ENCODE results near the gene MEF2C. TPM values are rescaled to one million over a fixed set of nuclear protein-coding genes. Genes with fewer than 3 reads are reported as not detected.

Gene MEF2C
- total RNA-seq, 1 donor from 2014 or later, result 0.25 TPM

- intact Hi-C loops (cut with micrococcal nuclease), result loop anchor here (10.0 kb wide), 1 partner anchor 744 kb away; no protein-coding TSS in a partner anchor
These were observed 5.8 kb upstream of the MEF2C start for GRCh38 chr5:88888848-88889188.

- intact Hi-C loops (cut with micrococcal nuclease), result loop anchor here (10.0 kb wide), 1 partner anchor 743 kb away; no protein-coding TSS in a partner anchor
These were observed 5.3 kb upstream of the MEF2C start for GRCh38 chr5:88888291-88888690.

GRCh38 chr5:88887342-88887741, 4.4 kb upstream of the MEF2C start:
- intact Hi-C loops (cut with micrococcal nuclease), result loop anchor here (10.0 kb wide), 1 partner anchor 743 kb away; no protein-coding TSS in a partner anchor

- intact Hi-C loops (cut with micrococcal nuclease), result loop anchor here (10.0 kb wide), 1 partner anchor 742 kb away; no protein-coding TSS in a partner anchor
These were observed 3.9 kb upstream of the MEF2C start for GRCh38 chr5:88886746-88887341.

- intact Hi-C loops (cut with micrococcal nuclease), result loop anchor here (10.0 kb wide), 1 partner anchor 741 kb away; no protein-coding TSS in a partner anchor
These were observed 3.3 kb upstream of the MEF2C start for GRCh38 chr5:88886252-88886651.

- intact Hi-C loops (cut with micrococcal nuclease), result loop anchor here (10.0 kb wide), 1 partner anchor 740 kb away; no protein-coding TSS in a partner anchor
These were observed 2.0 kb upstream of the MEF2C start for GRCh38 chr5:88885002-88885401.

GRCh38 chr5:88884608-88884877, 1.6 kb upstream of the MEF2C start:
- intact Hi-C loops (cut with micrococcal nuclease), result loop anchor here (5.0 to 10.0 kb wide), 4 partner anchors 57 to 740 kb away; no protein-coding TSS in a partner anchor

GRCh38 chr5:88883836-88884607, 1.0 kb upstream of the MEF2C start:
- intact Hi-C loops (cut with micrococcal nuclease), result loop anchor here (5.0 to 10.0 kb wide), 4 partner anchors 57 to 739 kb away; no protein-coding TSS in a partner anchor

GRCh38 chr5:88882276-88883038, 527 bp downstream of the MEF2C start:
- intact Hi-C loops (cut with micrococcal nuclease), result loop anchor here (5.0 to 10.0 kb wide), 4 partner anchors 55 to 738 kb away; no protein-coding TSS in a partner anchor

GRCh38 chr5:88881571-88881971, 1.4 kb downstream of the MEF2C start:
- intact Hi-C loops (cut with micrococcal nuclease), result loop anchor here (5.0 to 10.0 kb wide), 4 partner anchors 54 to 737 kb away; no protein-coding TSS in a partner anchor

- intact Hi-C loops (cut with micrococcal nuclease), result loop anchor here (5.0 to 10.0 kb wide), 4 partner anchors 53 to 735 kb away; no protein-coding TSS in a partner anchor
These were observed 2.8 kb downstream of the MEF2C start for GRCh38 chr5:88880201-88880600.

GRCh38 chr5:88879724-88880123, 3.3 kb downstream of the MEF2C start:
- intact Hi-C loops (cut with micrococcal nuclease), result loop anchor here (5.0 to 10.0 kb wide), 4 partner anchors 52 to 735 kb away; no protein-coding TSS in a partner anchor

GRCh38 chr5:88878976-88879375, 4.0 kb downstream of the MEF2C start:
- intact Hi-C loops (cut with micrococcal nuclease), result no loop called here

- intact Hi-C loops (cut with micrococcal nuclease), result no loop called here
These were observed 5.2 kb downstream of the MEF2C start for GRCh38 chr5:88877826-88878225.

GRCh38 chr5:88876714-88877113, 6.3 kb downstream of the MEF2C start:
- intact Hi-C loops (cut with micrococcal nuclease), result no loop called here

GRCh38 chr5:88875341-88876234, 7.4 kb downstream of the MEF2C start:
- intact Hi-C loops (cut with micrococcal nuclease), result no loop called here

- intact Hi-C loops (cut with micrococcal nuclease), result no loop called here
These were observed 9.5 kb downstream of the MEF2C start for GRCh38 chr5:88873447-88873846.

- intact Hi-C loops (cut with micrococcal nuclease), result no loop called here
These were observed 10.0 kb downstream of the MEF2C start for GRCh38 chr5:88872971-88873370.

- intact Hi-C loops (cut with micrococcal nuclease), result no loop called here
These were observed 12.7 kb downstream of the MEF2C start for GRCh38 chr5:88870285-88870684.

- intact Hi-C loops (cut with micrococcal nuclease), result no loop called here
These were observed 14.4 kb downstream of the MEF2C start for GRCh38 chr5:88868468-88869068.
